Tibial nerve (tissue), 4 donors: ENCODE data around the gene TMEM131L. TPM values are rescaled to one million over a fixed set of nuclear protein-coding genes. Genes with fewer than 3 reads are reported as not detected.
A peak's percentile ranks its signal among the peaks of the same experiment; 100 is the strongest.

Experiments used
- DNase-seq, 2 donors: peaks; one replicate each; pipeline ENCODE4 v3.0.0-alpha.2; 2019; ENCODE audit warnings: low spot score in 2 of 2
- H3K27ac ChIP-seq, 4 donors: fragments of 200-600 bp; sonication (generic) in 3 of 4; one replicate each; pipeline ENCODE4 v1.5.1; 2017 to 2019; ENCODE audit warnings: mild to moderate bottlenecking in 1 of 4
- H3K27me3 ChIP-seq, 2 donors: fragments of 200-600 bp; sonication (generic) in 1 of 2; one replicate each; pipeline versions ENCODE4 v1.5.1 to v1.6.0; 2017 to 2019
- H3K36me3 ChIP-seq, 3 donors: fragments of 200-600 bp; sonication (generic); one replicate each; pipeline ENCODE4 v1.5.1; 2018 to 2019
- H3K4me1 ChIP-seq, 4 donors: fragments of 200-600 bp; sonication (generic) in 3 of 4; one replicate each; pipeline ENCODE4 v1.5.1; 2017 to 2019
- H3K4me3 ChIP-seq, 4 donors: fragments of 200-600 bp; sonication (generic) in 3 of 4; one replicate each; pipeline ENCODE4 v1.5.1; 2017 to 2019; ENCODE audit warnings: mild to moderate bottlenecking in 1 of 4, moderate library complexity in 1 of 4
- H3K9me3 ChIP-seq, 4 donors: fragments of 200-600 bp; sonication (generic) in 3 of 4; one replicate each; pipeline ENCODE4 v1.5.1; 2017 to 2019
- CTCF ChIP-seq, 5 experiments: fragments of 200-600 bp in 3 of 5; fragments of 450-650 bp in 2 of 5; sonication (generic) in 3 of 5; IDR thresholded peaks; one replicate each; pipeline ENCODE4 v1.5.1; 2016 to 2019; ENCODE audit warnings: antibody characterized with exemption in 5 of 5, mild to moderate bottlenecking in 3 of 5, moderate library complexity in 2 of 5
- EP300 ChIP-seq, 2 donors: sonication (generic); formaldehyde crosslinking; IDR thresholded peaks; one replicate each; pipeline ENCODE4 v1.6.1; 2017; ENCODE audit warnings: antibody characterized with exemption in 2 of 2, mild to moderate bottlenecking in 1 of 2
- POLR2A ChIP-seq, 2 donors: fragments of 450-650 bp; IDR thresholded peaks; one replicate each; pipeline ENCODE4 v1.6.1; 2017; ENCODE audit warnings: antibody characterized with exemption in 2 of 2, mild to moderate bottlenecking in 2 of 2, moderate library complexity in 2 of 2
- WGBS, 2 donors: methylation state at CpG; one replicate each; pipeline ENCODE4 v1.1.5; 2018; 5-methylcytosine and 5-hydroxymethylcytosine counted together
- total RNA-seq, 4 donors: library from RNA; depleted of rRNA; stranded (reverse); fragments of >200 nt; gene quantifications; one replicate each; pipeline ENCODE4 v1.1.0, GENCODE V29; 2016

TMEM131L gene
- total RNA-seq, 4 donors from 2014 or later = 8.7 to 19.9 (median 12.1) TPM

- Histone ChIP-seq H3K27ac (no peak overlapping the region), H3K4me3 (no peak overlapping the region), H3K9me3 (no peaks in the 10 kb centered on the region), H3K4me1 (peaks cover 0 to 43% (median 20%) of the 10 kb centered on the region in 4 donors), H3K27me3 (no peaks in the 10 kb centered on the region), H3K36me3 (no peaks in the 10 kb centered on the region)
- WGBS, 2 donors = 94 to 95% methylated on average over 8 of the region's 8 CpGs
- no peak for DNase-seq
- TF ChIP-seq POLR2A (IDR thresholded peaks at IDR 0.05) = no peak
Observed at GRCh38 chr4:153490985-153491483, 24.9 kb downstream of the TMEM131L start.

GRCh38 chr4:153494562-153494961 lies 28.4 kb downstream of the TMEM131L start:
- H3K27me3 ChIP-seq = no peaks in the 10 kb centered on the region
- H3K4me3 ChIP-seq = no peak overlapping the region
- no peak for DNase-seq
- TF ChIP-seq POLR2A (IDR thresholded peaks at IDR 0.05) (no peak), CTCF (IDR thresholded peaks at IDR 0.05) (no peak), EP300 (IDR thresholded peaks at IDR 0.05) (no peak)
- H3K4me1 ChIP-seq = peaks cover 0 to 32% (median 10%) of the 10 kb centered on the region in 4 donors
- WGBS, 2 donors = 84 to 89% methylated on average over 10 of the region's 10 CpGs
- no peaks in the 10 kb centered on the region for H3K9me3 ChIP-seq
- no peak overlapping the region for H3K27ac ChIP-seq
- H3K36me3 ChIP-seq = no peaks in the 10 kb centered on the region

- Histone ChIP-seq H3K27me3 (no peaks in the 10 kb centered on the region), H3K4me3 (no peak overlapping the region), H3K4me1 (peaks cover 0 to 24% (median 10%) of the 10 kb centered on the region in 4 donors), H3K27ac (no peak overlapping the region), H3K36me3 (no peaks in the 10 kb centered on the region), H3K9me3 (no peaks in the 10 kb centered on the region)
- TF ChIP-seq POLR2A (IDR thresholded peaks at IDR 0.05) = no peak
- TF ChIP-seq EP300 (IDR thresholded peaks at IDR 0.05) = no peak
- no peak for TF ChIP-seq CTCF (IDR thresholded peaks at IDR 0.05)
- DNase-seq = no peak
- WGBS, 2 donors = 65 to 71% methylated on average over 9 of the region's 9 CpGs
Observed at GRCh38 chr4:153495480-153496193, 29.5 kb downstream of the TMEM131L start.

- Histone ChIP-seq H3K9me3 (no peaks in the 10 kb centered on the region), H3K36me3 (no peaks in the 10 kb centered on the region), H3K4me3 (no peak overlapping the region), H3K27ac (no peak overlapping the region), H3K4me1 (peaks cover 0 to 24% (median 10%) of the 10 kb centered on the region in 4 donors), H3K27me3 (no peaks in the 10 kb centered on the region)
- no peak for DNase-seq
- TF ChIP-seq EP300 (IDR thresholded peaks at IDR 0.05) (no peak), POLR2A (IDR thresholded peaks at IDR 0.05) (no peak), CTCF (IDR thresholded peaks at IDR 0.05) (no peak)
- 79 to 83% methylated on average over 4 of the region's 4 CpGs for WGBS, 2 donors
Observed at GRCh38 chr4:153497091-153497531, 31.0 kb downstream of the TMEM131L start.

GRCh38 chr4:153497988-153498967 lies 32.1 kb downstream of the TMEM131L start:
- 27 to 29% methylated on average over 9 of the region's 9 CpGs for WGBS, 2 donors
- DNase-seq = no peak
- Histone ChIP-seq H3K27ac (peak overlapping the region in 3 of 4 donors; percentile 14 to 48 (median 31)), H3K27me3 (no peaks in the 10 kb centered on the region), H3K4me3 (no peak overlapping the region), H3K4me1 (peaks cover 0 to 24% (median 10%) of the 10 kb centered on the region in 4 donors), H3K36me3 (no peaks in the 10 kb centered on the region), H3K9me3 (no peaks in the 10 kb centered on the region)
- TF ChIP-seq POLR2A (IDR thresholded peaks at IDR 0.05) = no peak
- no peak for TF ChIP-seq EP300 (IDR thresholded peaks at IDR 0.05)
- TF ChIP-seq CTCF (IDR thresholded peaks at IDR 0.05) = no peak
